ENCODE data around the gene TBX20.
"Not testable (repeated sequence)": the region's sequence is repeated elsewhere in the genome, so short reads cannot be mapped to it uniquely, and the experiment has no call there.

The TBX20 gene

DNA sequence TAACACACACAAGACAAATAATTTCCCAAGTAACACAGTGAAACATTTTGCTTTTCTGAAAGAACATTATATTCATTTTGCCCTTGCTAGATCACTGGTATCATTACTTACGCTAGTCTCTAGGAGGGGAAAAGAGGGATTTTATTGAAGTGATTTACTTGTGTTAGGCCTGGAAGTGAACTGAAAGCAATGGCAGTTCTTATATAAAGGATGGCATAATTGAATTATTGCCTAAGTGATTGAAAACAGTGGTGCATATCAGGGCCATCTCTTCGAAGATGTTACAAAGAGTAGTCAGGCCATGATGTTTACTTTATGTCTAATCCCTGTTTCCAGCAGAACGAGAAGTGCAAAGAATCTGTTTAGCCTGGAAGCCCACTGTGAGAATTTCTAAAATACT is 38.8 kb downstream of the TBX20 start:
- not testable (repeated sequence) for DNase-seq

DNA sequence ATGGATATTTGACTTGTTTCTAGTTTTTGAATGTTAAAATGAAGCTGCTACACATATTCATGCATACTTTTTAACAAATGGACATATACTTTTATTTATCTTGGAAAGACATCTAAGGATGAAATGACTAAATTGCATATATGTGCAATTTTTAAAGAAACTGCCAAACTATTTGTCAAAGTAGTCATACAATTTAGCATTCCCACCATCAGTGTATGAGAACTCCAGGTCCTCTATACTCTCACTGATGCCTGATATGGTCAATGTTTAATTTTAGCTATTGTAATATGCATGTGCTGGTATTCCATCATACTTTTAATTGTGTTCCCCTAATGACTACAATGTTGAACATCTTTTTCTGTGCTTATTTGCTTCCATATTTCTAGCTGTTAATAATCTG is 47.0 kb downstream of the TBX20 start:
- not testable (repeated sequence) for DNase-seq

DNA sequence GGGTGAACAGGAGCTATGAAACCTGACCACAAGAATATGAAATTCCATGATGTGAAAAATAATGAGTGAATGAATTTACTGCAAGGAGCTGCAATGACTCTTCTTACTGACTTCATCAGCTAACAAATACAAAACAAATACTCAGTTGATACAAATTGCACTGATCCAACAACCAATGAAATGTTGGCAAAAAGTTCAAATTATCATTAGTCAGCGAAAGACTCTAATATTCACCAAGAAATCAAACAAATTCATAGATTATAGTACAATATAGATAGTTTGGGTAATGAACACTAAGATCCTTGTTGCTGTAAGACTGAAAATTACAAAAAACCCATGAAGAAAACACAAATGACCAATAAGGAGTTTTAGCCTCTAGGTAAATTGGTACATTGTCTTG is 49.0 kb downstream of the TBX20 start:
- not testable (repeated sequence) for DNase-seq

DNA sequence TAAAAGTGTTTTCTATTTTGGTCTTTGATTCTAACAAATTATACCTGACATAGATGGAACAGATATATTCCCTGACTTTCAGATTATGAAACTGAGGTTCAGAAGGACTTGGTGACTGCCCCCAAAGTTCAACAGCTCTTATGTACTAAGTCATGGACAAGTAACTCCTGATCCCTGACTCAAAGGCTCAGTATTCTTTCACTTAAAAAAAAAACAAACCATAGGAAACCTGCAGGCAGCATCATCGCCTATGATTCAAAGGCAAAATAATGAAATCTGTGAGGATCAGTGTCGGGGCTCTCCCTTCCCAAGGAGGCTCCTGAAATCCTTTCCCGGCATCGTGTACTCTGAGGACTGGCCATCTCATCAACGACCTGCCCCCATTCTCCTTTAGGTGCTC is 49.9 kb downstream of the TBX20 start:
- DNase-seq: not testable (repeated sequence)

DNA sequence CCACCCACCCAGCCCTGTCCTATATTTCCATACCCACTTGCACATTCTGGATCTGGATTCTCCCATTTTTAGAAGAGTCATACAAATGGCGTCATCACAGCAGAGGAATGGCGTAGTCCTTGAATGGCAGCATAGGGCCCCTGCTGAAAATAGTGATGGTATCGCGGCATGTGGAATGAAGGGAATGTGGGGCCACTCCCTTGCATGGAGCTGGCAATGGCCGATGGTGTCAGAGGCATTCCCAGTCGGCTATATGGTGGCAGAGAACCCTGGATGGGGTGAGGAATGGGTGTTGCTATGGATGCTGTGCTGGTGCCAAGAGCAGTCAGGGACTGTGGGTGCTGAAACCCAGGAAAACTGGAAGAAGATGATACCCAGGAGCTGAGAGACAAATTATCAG is 51.5 kb downstream of the TBX20 start:
- DNase-seq: not testable (repeated sequence)

DNA sequence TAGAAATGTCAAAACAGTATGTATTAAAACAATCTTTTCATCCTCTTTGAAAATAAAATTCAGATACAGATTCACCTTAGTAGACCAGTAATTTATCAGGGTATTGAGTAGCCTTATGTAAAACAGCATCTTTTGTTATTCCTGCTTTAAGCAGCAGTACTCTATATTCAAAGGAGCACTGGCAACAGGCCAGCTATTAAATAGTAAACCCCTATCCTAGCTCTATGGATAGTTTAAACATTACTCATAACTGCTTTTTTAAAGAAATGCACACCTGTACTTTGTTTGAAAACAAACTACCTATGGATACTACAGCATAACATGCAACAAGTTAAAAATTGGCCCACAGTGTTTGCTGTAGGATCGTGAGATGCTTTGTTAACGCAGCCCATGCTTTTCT is 53.7 kb downstream of the TBX20 start:
- not testable (repeated sequence) for DNase-seq

DNA sequence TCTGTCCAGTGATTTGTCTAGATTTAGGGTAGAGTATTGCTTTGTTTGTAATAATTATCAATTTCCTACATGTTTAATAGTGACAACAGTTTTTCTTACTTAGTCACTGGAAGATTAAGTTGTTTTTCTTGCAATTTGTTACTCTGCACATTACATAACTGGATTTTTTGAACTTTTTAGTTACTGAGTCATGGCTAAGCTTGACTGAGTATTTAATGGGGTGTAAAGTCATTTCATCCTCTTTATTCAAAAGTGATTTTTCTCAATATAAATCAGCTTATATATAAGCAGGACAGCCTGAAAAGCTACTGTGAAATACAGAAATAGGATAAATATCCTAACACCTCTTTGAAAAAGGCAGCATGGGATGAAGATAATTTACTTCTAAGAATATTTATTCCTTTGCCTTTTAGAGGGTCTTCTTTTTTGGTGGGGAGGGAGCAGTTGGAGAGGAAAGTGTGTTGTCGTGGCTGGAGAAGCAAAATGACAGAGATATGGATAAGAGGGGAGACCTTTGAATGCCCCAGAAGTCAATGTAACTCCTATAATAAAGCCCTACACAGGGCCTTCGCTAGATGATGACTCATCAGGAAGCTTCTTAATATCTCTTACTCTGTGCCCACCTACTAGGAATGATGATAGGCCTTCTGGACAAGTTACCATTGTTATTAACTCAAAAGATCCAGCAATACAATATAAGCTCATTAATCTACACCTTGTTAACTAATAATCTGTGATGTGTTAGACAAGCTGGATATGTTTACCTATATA is 55.3 kb downstream of the TBX20 start:
- DNase-seq: not testable (repeated sequence)

DNA sequence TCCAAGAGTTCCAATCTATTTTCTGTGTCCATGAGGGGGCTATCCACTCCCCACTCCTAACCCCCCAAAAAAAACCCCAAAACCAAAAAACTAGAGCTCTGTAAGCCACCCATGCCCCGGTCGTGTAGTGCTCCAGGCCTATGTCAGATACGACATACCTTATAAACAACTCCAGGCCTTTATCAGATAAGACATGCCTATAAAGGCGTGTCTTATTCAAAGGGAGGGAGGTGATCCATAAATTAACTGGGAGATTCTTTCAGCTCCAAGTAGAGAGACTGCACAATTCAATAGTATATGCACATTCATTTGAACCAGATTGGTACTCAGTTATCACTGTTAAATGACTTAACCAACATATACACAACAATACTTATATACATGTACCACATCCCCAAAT is 62.3 kb downstream of the TBX20 start:
- DNase-seq: not testable (repeated sequence)

DNA sequence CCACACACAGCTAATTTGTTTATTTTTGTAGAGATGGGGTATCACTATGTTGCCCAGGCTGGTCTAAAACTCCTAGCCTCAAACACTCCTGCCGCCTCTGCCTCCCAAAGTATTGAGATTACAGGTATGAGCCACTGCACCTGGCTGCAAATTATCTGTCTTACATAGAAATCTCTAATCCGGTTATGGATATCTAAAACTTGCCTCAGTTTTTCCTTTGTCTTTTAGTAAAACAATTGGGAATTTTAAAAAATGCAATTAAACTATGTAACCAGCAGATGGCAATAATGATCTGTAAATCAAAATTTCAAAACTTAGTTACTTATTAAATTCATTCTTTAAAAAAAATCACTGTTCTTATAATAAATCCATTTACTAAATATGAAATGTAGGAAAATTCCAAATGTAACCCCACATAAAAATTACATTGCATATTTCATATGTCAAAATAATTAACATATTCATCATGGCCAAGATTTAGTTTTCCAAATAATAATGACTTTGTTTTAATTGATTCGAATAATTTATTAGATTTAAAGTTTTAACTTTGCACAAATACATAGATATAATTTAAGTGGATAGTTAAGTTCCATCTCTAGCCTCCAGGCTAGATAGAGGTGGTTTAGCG is 63.6 kb downstream of the TBX20 start:
- DNase-seq: not testable (repeated sequence)

DNA sequence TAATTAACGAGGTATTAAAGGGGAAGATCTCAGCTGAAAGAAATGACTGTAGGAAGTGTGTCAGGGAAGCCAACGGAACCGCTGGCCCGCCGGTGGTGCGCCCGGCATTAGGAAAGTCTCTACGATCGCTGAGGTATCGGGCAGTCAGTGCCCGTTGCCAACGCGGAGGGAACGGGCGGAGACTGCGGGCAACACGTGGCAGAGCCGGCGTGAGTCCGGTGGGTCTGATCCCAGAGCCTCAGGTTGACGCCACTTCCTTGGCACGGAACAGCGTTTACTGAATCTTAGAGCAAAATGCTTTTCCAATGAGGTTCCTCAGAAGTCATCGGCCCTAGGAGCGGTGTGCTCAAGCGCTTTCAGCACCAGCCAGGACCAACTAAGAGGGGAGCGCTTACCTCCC is 67.1 kb downstream of the TBX20 start:
- not testable (repeated sequence) for DNase-seq

DNA sequence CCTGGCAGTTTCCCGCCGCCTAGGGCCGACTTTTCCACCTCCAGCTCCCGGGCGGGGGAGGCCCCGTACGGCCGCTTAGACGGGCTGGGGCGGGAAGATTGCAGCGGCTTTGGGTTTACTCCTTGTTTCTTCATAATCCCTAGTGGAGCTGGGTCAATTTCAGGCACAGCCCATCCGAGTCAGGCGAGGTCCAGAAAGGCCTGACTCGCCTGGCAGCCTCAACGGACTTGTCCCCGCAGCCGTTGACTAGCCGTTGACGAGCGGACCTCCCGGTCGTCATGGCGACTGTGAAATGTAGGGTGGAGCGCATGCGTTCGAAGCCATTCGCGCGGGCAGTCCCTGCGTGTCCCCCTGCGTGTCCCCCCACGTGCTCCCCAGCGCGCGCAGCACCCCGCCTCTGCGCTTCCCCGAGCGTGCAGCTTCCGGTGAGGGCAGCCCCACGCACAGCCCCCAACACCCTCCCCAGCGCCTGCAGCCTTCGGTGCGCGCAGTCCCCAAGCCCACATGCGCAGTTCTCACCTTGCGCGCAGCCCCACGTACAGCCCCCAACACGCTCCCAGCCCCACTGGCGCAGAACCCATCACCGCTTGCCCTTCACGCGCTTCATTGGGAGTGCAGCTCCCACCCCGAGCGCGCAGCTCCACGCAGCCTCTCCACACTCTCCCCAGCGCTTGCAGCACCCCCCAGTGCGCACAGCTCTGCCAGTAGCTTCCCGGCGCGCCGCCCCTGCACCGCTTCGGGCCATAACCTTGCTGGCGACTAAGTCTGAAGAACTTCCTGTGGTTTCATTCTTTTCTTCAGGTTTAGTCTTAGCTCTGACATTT is 67.8 kb downstream of the TBX20 start:
- no peak for DNase-seq

DNA sequence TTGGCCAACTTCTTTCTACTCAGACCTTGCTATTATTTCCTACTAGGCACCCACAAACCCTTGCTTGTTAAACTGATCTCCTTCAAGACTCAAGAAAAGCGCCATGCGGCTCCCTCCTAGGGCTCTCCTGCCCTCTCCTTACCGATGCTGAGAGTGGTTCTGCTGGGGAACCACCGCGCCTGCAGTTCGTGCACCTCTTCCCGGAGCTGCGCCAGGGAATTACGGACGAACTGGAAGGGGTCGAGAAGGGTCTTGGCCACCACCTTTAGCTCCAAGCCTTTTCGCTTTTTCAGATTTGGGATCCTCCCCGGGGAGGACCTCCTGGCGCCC is 68.4 kb downstream of the TBX20 start:
- not testable (repeated sequence) for DNase-seq

DNA sequence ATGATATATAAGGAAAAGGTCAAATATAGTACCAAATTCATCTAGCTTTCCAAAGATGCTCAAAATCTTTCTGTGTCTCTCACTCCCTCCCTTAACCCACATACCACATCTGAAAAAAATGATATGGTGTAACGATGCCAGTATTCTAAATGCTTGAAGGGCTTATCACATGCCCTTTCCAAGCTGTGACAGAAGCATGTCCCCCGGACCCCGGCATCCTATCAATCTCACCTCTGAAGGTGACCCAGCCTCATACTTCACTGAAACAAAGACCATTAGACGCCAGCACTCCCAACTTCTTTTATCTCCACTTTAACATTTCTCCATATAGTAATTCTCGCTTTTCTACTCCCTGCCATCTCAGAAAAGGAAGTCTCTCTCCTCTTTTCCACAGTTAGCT is 68.9 kb downstream of the TBX20 start:
- not testable (repeated sequence) for DNase-seq

DNA sequence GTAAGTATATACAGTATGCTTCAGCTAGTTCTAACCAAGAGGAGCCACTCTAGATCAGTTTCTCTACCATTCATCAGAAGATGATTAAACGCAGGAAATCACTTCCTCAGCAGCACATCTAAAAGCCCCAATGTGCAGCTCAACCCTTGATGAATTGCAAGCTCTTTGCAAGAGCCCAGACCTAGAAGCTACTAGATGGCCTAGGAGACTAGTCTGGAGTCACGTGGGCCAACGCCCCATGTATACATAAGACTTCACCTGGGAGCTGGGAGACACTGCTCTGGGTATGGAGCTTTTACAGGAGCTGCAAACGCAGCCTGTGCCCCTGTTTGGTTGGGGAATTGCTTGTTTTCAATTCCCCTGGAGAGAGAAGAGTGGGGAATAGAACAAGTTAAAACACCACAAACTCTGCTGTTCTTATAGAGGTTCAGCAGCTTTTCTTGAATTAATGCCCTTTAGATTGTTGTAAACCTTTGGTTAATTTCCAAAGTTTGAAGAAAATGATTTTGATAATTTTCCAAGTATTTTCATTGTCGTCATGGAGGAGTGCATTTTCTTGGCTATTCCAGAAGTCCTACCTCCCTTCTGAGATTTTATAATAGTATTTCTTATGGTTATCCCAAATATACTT is 69.9 kb downstream of the TBX20 start:
- not testable (repeated sequence) for DNase-seq

DNA sequence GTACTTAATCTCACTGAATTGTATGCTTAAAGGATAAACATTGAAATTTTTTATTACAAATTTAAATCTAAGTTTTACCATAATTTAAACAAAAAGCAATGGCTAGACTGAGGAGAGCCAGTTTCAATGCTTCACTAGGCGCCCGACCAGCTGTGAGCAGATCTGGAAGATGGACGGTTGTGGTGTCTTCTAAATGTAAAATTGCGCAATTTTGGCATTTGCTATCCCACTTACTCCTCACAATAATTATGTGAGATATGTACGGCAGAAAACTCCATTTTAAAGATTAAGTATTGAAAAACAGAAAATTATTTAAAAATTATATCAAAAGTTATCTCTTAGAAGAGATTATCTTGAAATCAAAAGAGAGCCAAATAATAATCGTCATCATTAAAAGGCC is 73.2 kb downstream of the TBX20 start:
- not testable (repeated sequence) for DNase-seq

DNA sequence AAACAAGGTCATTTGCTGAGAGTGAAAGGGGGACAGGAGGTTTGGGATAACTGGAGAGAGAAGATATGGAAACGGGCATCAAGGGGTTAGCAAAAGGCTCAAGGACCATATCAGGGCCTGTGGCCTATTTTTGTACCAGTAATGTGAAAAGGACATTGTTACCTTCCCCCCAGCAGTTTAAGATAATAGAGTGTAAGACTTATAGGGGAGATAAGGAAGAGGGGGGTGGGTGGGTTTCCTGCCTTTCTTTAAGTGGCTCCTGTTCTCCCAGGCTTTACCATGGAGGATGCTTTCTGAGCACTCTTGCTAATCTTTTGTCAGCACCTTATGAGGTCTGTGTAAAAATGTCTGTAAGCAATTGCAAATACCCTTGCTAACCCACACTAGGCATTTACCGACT is 80.7 kb downstream of the TBX20 start:
- DNase-seq: not testable (repeated sequence)

DNA sequence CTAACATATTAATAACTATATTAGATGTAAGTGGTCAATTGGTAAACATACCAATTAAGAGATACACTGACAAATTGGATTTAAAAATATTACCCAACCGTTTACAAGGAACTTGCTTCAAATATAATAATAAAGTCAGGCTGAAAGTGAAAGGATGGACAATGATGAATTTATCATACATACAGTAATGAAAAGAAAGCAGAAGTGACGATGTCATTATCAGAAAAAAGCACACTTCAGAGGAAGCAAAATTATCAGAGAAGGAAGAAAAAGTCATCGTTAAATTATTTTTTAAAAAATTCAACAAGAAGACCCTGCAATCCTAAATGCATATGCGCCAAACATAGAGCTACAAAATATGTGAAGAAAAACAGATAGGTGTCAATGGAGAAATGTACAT is 81.8 kb downstream of the TBX20 start:
- not testable (repeated sequence) for DNase-seq

DNA sequence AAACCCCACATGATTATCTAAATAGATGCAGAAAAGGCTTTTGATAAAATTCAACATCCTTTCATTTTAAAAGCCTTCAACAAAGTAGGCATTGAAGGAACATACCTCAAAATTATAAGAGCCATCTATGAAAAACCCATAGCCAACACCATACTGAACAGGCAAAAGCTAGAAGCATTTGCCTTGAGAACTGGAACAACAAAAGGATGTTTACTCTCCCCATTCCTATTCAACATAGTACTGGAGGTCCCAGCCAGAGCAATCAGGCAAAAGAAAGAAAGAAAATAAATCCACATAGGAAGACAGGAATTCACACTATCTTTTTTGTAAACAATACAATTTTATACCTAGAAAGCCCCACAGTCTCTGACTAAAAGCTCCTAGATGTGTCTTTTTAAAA is 86.2 kb downstream of the TBX20 start:
- not testable (repeated sequence) for DNase-seq

DNA sequence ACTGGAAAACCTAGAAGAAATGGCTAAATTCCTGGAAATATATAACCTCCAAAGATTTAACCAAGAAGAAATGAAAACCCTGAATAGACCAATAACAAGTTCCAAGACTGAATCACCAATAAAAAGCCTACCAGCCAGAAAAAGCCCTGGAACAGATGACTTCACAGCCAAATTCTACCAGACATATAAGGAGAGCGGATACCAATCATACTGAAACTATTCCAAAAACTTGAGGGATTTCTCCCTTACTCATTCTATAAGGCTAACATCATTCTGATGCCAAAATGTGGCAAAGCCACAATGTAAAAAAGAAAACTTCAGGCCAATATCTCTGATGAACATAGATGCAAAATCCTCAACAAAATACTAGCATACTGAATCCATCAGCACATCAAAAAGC is 86.7 kb downstream of the TBX20 start:
- not testable (repeated sequence) for DNase-seq

DNA sequence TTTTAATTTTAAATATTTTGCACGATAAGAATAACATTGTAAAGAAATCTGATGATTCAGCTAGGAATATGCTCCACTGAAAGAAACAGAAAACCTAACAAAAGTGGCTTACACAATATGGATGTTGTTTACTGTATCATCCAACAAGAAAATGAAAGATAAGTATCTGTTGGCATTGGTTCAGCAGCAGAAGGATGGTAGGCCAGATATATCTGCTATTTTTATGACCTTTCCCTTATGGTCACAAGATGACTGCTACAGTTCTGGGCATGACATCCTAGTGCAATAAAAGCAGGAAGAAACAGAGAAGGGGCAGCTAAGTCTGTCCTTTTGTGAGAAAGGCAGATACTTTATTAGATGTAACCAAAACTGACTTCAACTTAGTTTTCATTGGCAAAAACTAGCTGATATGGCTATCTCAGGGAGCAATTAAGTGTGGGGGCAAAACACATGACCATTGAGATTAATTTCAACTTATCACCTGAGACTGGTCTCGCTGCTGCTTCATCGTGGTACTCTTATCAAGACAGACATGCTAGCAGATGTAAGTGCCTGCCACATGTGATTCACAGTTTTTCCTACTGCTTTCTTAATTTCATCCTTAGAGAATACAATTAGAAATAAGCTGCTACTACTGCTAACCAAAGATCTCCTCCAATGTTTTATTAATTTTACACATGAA is 92.7 kb downstream of the TBX20 start:
- not testable (repeated sequence) for DNase-seq
